OCI-LY1 (cell line): ENCODE measurements around the gene ST8SIA3.

ENCODE experiments used
- CTCF ChIP-seq: fragments of 200-600 bp; sonication (generic), shearing (Covaris generic); IDR thresholded peaks from 2 replicates; pipeline ENCODE4 v1.5.1; 2017; ENCODE audit warnings: mild to moderate bottlenecking, antibody characterized with exemption, low read length, moderate library complexity, mixed read lengths
- EZH2 ChIP-seq: fragments of 200-600 bp; sonication (generic), shearing (Covaris generic); IDR thresholded peaks from 2 replicates; pipeline ENCODE4 v1.8.0; 2017; ENCODE audit warnings: borderline replicate concordance, mixed run types, mild to moderate bottlenecking, antibody characterized with exemption, low read length, moderate library complexity, mixed read lengths

GRCh38 chr18:57311472-57311871, 40.9 kb upstream of the ST8SIA3 start:
- no peak for TF ChIP-seq EZH2
- no peak for TF ChIP-seq CTCF
